Measurements from ENCODE around the gene CERCAM. TPM values are rescaled to one million over a fixed set of nuclear protein-coding genes. Genes with fewer than 3 reads are reported as not detected.

The CERCAM gene
- total RNA-seq, 1 donor, result 74.9 TPM

GRCh38 chr9:128479262-128479661, 58.6 kb downstream of the CERCAM start:
- H3K4me3 ChIP-seq (ENCODE audit: low read depth, low read length), result no peak overlapping the region
- no peak for DNase-seq (ENCODE audit: low read depth)
- no peak for TF ChIP-seq CTCF (IDR thresholded peaks at IDR 0.05; ENCODE audit: insufficient read depth, low read length)

- DNase-seq (ENCODE audit: low read depth), result no peak
These were observed 60.9 kb downstream of the CERCAM start for GRCh38 chr9:128481561-128481960.

GRCh38 chr9:128482186-128482585, 61.5 kb downstream of the CERCAM start:
- no peak overlapping the region for H3K4me3 ChIP-seq (ENCODE audit: low read depth, low read length)
- DNase-seq (ENCODE audit: low read depth), result no peak

More at GRCh38 chr9:128481561-128481960, 60.9 kb downstream of the CERCAM start:
- TF ChIP-seq CTCF (IDR thresholded peaks at IDR 0.05; ENCODE audit: insufficient read depth, low read length), result no peak
- no peak overlapping the region for H3K4me3 ChIP-seq (ENCODE audit: low read depth, low read length)

GRCh38 chr9:128484686-128485413, 64.2 kb downstream of the CERCAM start:
- H3K4me3 ChIP-seq (ENCODE audit: low read depth, low read length), result no peak overlapping the region
- TF ChIP-seq CTCF (IDR thresholded peaks at IDR 0.05; ENCODE audit: insufficient read depth, low read length), result no peak
- DNase-seq (ENCODE audit: low read depth), result no peak

More at GRCh38 chr9:128482186-128482585, 61.5 kb downstream of the CERCAM start:
- no peak for TF ChIP-seq CTCF (IDR thresholded peaks at IDR 0.05; ENCODE audit: insufficient read depth, low read length)

GRCh38 chr9:128485414-128485855, 64.8 kb downstream of the CERCAM start:
- H3K4me3 ChIP-seq (ENCODE audit: low read depth, low read length), result no peak overlapping the region
- TF ChIP-seq CTCF (IDR thresholded peaks at IDR 0.05; ENCODE audit: insufficient read depth, low read length), result no peak
- no peak for DNase-seq (ENCODE audit: low read depth)

GRCh38 chr9:128486201-128486600, 65.5 kb downstream of the CERCAM start:
- TF ChIP-seq CTCF (IDR thresholded peaks at IDR 0.05; ENCODE audit: insufficient read depth, low read length), result no peak
- no peak for DNase-seq (ENCODE audit: low read depth)
- no peak overlapping the region for H3K4me3 ChIP-seq (ENCODE audit: low read depth, low read length)

Other genes starting within 250 kb of the CERCAM start
- 47.8 and 49.6 TPM in 2 replicates for gene CIZ1, start 229.3 kb upstream of the CERCAM start, total RNA-seq (ENCODE audit: low replicate concordance)
- 28.0 and 57.4 TPM in 2 replicates for gene DNM1, start 217.5 kb upstream of the CERCAM start, total RNA-seq (ENCODE audit: low replicate concordance)
- gene GOLGA2, start 144.8 kb upstream of the CERCAM start, total RNA-seq (ENCODE audit: low replicate concordance), result 63.5 and 108 TPM in 2 replicates
- gene SWI5, start 144.6 kb upstream of the CERCAM start, total RNA-seq (ENCODE audit: low replicate concordance), result 21.5 and 35.2 TPM in 2 replicates
- 13.6 and 26.2 TPM in 2 replicates for gene TRUB2, start 98.4 kb upstream of the CERCAM start, total RNA-seq (ENCODE audit: low replicate concordance)
- 13.5 and 34.9 TPM in 2 replicates for gene COQ4, start 98.0 kb upstream of the CERCAM start, total RNA-seq (ENCODE audit: low replicate concordance)
- 23.5 and 27.9 TPM in 2 replicates for gene SLC27A4, start 80.3 kb upstream of the CERCAM start, total RNA-seq (ENCODE audit: low replicate concordance)
- 33.8 and 46.4 TPM in 2 replicates for gene URM1, start 49.5 kb upstream of the CERCAM start, total RNA-seq (ENCODE audit: low replicate concordance)
- gene ODF2, start 35.1 kb downstream of the CERCAM start, total RNA-seq (ENCODE audit: low replicate concordance), result 10.5 and 25.4 TPM in 2 replicates
- gene GLE1, start 83.9 kb downstream of the CERCAM start, total RNA-seq (ENCODE audit: low replicate concordance), result 15.9 and 42.6 TPM in 2 replicates
- gene SPTAN1, start 131.7 kb downstream of the CERCAM start, total RNA-seq (ENCODE audit: low replicate concordance), result 287 and 673 TPM in 2 replicates
- 42.8 and 65.7 TPM in 2 replicates for gene DYNC2I2, start 236.0 kb downstream of the CERCAM start, total RNA-seq (ENCODE audit: low replicate concordance)